Right ventricle myocardium superior (tissue), 1 donor: Measurements from ENCODE around the gene FAM184A. TPM values are rescaled to one million over a fixed set of nuclear protein-coding genes. Genes with fewer than 3 reads are reported as not detected.
"Not testable (repeated sequence)": the region's sequence is repeated elsewhere in the genome, so short reads cannot be mapped to it uniquely, and the experiment has no call there.

Experiments
- ATAC-seq: fragments of 200-7000 bp; cut with Tn5 transposase; one replicate; pipeline ENCODE4 v1.9.1; 2020; ENCODE audit warnings: mild to moderate bottlenecking; ENCODE audit not compliant: poor library complexity
- DNase-seq: peaks from one replicate; pipeline ENCODE4 v3.0.0-alpha.2; 2020
- intact Hi-C: fragments of 100-400 bp; cut with DNase I; formaldehyde crosslinking; loops from one replicate; pipeline ENCODE4 v1.11.2; 2022
- long read RNA-seq: library from polyadenylated mRNA; unstranded; transcript quantifications from one replicate; pipeline ENCODE4 v2.0.0, GENCODE V29; 2021
- total RNA-seq: library from RNA; stranded (reverse); fragmentation: NEBNext Ultra II Directional; extraction: Animal tissue kit (Norgen Biotek cat#: 25700); gene quantifications from one replicate; pipeline ENCODE4 v1.2.1, GENCODE V29; 2021
- donor health status: DM: no; HTN: yes; CAD: no; lungs with severe emphysema.

FAM184A gene
- total RNA-seq: 1.6 TPM
- long read RNA-seq, partial matches to known transcripts: 0 of 2 reads
- long read RNA-seq, other reads (novel, unspliced or antisense): 2 of 2 reads

GRCh38 chr6:119078376-119079282, at the start of gene FAM184A:
TSS of gene FAM184A (minus strand) at chr6:119078664. CDS start at chr6:119078299, 365 bp downstream.
- intact Hi-C loops: no loop called here
- DNase-seq (peak; percentile 78), ATAC-seq (peak; percentile 91)

GRCh38 chr6:119127627-119128026, 49.2 kb upstream of the FAM184A start:
- intact Hi-C loops: no loop called here
- no peak for ATAC-seq
- DNase-seq: no peak

- intact Hi-C loops: no loop called here
- no peak for ATAC-seq
Measured at GRCh38 chr6:119126826-119127225, 48.4 kb upstream of the FAM184A start.

GRCh38 chr6:119126140-119126539, 47.7 kb upstream of the FAM184A start:
- intact Hi-C loops: no loop called here
- no peak for DNase-seq
- no peak for ATAC-seq

More at GRCh38 chr6:119126826-119127225, 48.4 kb upstream of the FAM184A start:
- DNase-seq: no peak

GRCh38 chr6:119125576-119125975, 47.1 kb upstream of the FAM184A start:
- intact Hi-C loops: no loop called here
- DNase-seq: no peak
- ATAC-seq: no peak

GRCh38 chr6:119124079-119124824, 45.8 kb upstream of the FAM184A start:
- intact Hi-C loops: no loop called here
- ATAC-seq: no peak
- no peak for DNase-seq

GRCh38 chr6:119122336-119122735, 43.9 kb upstream of the FAM184A start:
- ATAC-seq (no peak), DNase-seq (no peak)
- intact Hi-C loops: no loop called here

GRCh38 chr6:119121367-119121766, 42.9 kb upstream of the FAM184A start:
- no peak for ATAC-seq
- intact Hi-C loops: no loop called here
- DNase-seq: no peak

- peak; percentile 65 for ATAC-seq
- DNase-seq: no peak
- intact Hi-C loops: no loop called here
Measured at GRCh38 chr6:119119989-119120388, 41.5 kb upstream of the FAM184A start.

- intact Hi-C loops, DNase-seq, ATAC-seq: not testable (repeated sequence)
Measured at GRCh38 chr6:119119062-119119461, 40.6 kb upstream of the FAM184A start.

GRCh38 chr6:119116712-119117281, 38.3 kb upstream of the FAM184A start:
- no peak for ATAC-seq
- intact Hi-C loops: no loop called here
- DNase-seq: no peak

- DNase-seq: no peak
- intact Hi-C loops: loop anchor here (2.0 kb wide), 1 partner anchor 149 kb away; no protein-coding TSS in a partner anchor
- ATAC-seq: no peak
Measured at GRCh38 chr6:119113961-119114360, 35.5 kb upstream of the FAM184A start.

GRCh38 chr6:119112812-119113530, 34.5 kb upstream of the FAM184A start:
- intact Hi-C loops: no loop called here
- ATAC-seq: no peak
- DNase-seq: peak; percentile 47

- DNase-seq (no peak), ATAC-seq (peak; percentile 91)
- intact Hi-C loops: no loop called here
Measured at GRCh38 chr6:119110601-119111548, 32.4 kb upstream of the FAM184A start.

- ATAC-seq (no peak), DNase-seq (no peak)
- intact Hi-C loops: no loop called here
Measured at GRCh38 chr6:119109654-119110325, 31.3 kb upstream of the FAM184A start.

GRCh38 chr6:119108076-119108475, 29.6 kb upstream of the FAM184A start:
- ATAC-seq: no peak
- intact Hi-C loops: no loop called here

GRCh38 chr6:119105282-119105681, 26.8 kb upstream of the FAM184A start:
- DNase-seq (no peak), ATAC-seq (no peak)
- intact Hi-C loops: no loop called here

More at GRCh38 chr6:119108076-119108475, 29.6 kb upstream of the FAM184A start:
- DNase-seq: no peak
